Coronary artery (tissue), 2 donors: Measurements from ENCODE around the gene VEPH1.

Source experiments
- DNase-seq: peaks from one replicate; pipeline ENCODE4 v3.0.0-alpha.2; 2017; ENCODE audit warnings: low spot score
- H3K27ac ChIP-seq, 2 donors: fragments of 200-600 bp; sonication (generic); one replicate each; pipeline ENCODE4 v1.5.1; 2016 to 2019
- H3K4me3 ChIP-seq: fragments of 200-600 bp; sonication (generic); 2 replicates; pipeline ENCODE4 v1.5.1; 2016; ENCODE audit warnings: mild to moderate bottlenecking, moderate library complexity
- CTCF ChIP-seq: fragments of 200-600 bp; sonication (generic); IDR thresholded peaks from one replicate; pipeline ENCODE4 v1.5.1; 2019; ENCODE audit warnings: antibody characterized with exemption

Gene VEPH1

GRCh38 chr3:157495846-157496245, 7.4 kb downstream of the VEPH1 start:
- no peak for DNase-seq
- Histone ChIP-seq H3K27ac (no peak overlapping the region), H3K4me3 (no peak overlapping the region)
- no peak for TF ChIP-seq CTCF

GRCh38 chr3:157494581-157495281, 8.5 kb downstream of the VEPH1 start:
- DNase-seq, result no peak
- TF ChIP-seq CTCF, result no peak
- Histone ChIP-seq H3K27ac (no peak overlapping the region), H3K4me3 (no peak overlapping the region)

- Histone ChIP-seq H3K27ac (no peak overlapping the region), H3K4me3 (no peak overlapping the region)
- no peak for DNase-seq
- peak; percentile 38 for TF ChIP-seq CTCF
Observed at GRCh38 chr3:157493627-157494550, 9.3 kb downstream of the VEPH1 start.

- no peak for DNase-seq
- Histone ChIP-seq H3K4me3 (no peak overlapping the region), H3K27ac (no peak overlapping the region)
- no peak for TF ChIP-seq CTCF
Observed at GRCh38 chr3:157491136-157491535, 12.1 kb downstream of the VEPH1 start.

GRCh38 chr3:157488144-157488543, 15.1 kb downstream of the VEPH1 start:
- no peak for DNase-seq
- Histone ChIP-seq H3K4me3 (no peak overlapping the region), H3K27ac (no peak overlapping the region)
- TF ChIP-seq CTCF, result no peak

- no peak overlapping the region for H3K27ac ChIP-seq
- no peak for TF ChIP-seq CTCF
- no peak overlapping the region for H3K4me3 ChIP-seq
- no peak for DNase-seq
Observed at GRCh38 chr3:157487339-157487738, 15.9 kb downstream of the VEPH1 start.
